ENCODE results near the gene ZNF480. TPM values are rescaled to one million over a fixed set of nuclear protein-coding genes. Genes with fewer than 3 reads are reported as not detected.
"Not testable (repeated sequence)": the region's sequence is repeated elsewhere in the genome, so short reads cannot be mapped to it uniquely, and the experiment has no call there.

The ZNF480 gene
- total RNA-seq (10 to 100 TPM in 1 of 4 donors, 1 to 10 TPM in 3; 6.2 to 10.5 (median 7.0) TPM), polyA plus RNA-seq (1 to 10 TPM; 4.6 to 7.0 (median 5.3) TPM)
- long read RNA-seq, donor 1: 0 reads
- long read RNA-seq, donor 2, full-length matches to known transcripts: 2 of 4 reads
- long read RNA-seq, donor 2, partial matches to known transcripts: 0 of 4 reads
- long read RNA-seq, donor 2, other reads (novel, unspliced or antisense): 2 of 4 reads

DNA sequence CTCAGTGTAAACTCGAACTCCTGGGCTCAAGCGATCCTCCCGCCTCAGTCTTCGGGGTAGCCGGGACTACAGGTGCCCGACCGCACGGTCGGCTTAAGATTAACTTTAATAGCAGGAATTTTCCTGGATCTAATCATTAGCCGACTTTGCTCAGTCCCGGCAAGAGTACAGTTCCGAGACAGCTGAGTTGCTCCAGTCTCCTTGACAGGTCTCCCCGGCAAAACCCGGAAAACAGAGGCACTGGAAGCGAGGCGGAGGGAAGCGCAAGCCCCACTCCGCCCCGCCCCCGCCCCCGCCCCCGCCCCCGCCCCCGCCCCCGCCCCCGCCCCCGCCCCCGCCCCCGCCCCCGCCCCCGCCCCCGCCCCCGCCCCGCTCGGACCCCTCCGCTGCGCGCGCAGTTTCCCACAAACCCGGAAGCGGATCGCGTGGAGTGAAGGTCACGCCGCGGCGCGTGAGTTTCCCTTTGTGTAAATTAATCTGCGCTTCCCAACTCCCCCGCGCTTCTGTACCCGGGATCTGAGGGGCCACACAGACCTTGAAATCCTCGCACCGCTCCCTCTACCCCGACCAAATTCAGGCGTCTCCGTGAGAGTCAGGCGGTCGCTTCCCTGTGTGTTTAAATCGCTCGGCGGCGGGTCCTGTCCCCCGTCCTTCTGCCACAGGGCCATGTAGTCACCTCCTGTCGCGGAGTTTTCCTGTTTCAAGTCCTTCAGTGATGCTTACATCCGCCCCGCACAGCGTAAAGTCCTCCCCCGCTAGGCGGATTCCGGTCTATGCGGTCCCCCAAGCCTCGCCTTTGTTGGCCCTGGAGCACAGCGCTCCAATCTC, at the start of gene ZNF480:
Gene ZNF480 (plus strand): TSS at position 397 of the 828 bp plus-strand sequence. CDS start 3,244 bp downstream, outside the sequence.
- H3K9me3 ChIP-seq: peaks cover 4% of the 10 kb centered on the region
- H3K4me3 ChIP-seq: peak within 1 kb of the TSS; percentile 68
- TF ChIP-seq, protein P1, sequence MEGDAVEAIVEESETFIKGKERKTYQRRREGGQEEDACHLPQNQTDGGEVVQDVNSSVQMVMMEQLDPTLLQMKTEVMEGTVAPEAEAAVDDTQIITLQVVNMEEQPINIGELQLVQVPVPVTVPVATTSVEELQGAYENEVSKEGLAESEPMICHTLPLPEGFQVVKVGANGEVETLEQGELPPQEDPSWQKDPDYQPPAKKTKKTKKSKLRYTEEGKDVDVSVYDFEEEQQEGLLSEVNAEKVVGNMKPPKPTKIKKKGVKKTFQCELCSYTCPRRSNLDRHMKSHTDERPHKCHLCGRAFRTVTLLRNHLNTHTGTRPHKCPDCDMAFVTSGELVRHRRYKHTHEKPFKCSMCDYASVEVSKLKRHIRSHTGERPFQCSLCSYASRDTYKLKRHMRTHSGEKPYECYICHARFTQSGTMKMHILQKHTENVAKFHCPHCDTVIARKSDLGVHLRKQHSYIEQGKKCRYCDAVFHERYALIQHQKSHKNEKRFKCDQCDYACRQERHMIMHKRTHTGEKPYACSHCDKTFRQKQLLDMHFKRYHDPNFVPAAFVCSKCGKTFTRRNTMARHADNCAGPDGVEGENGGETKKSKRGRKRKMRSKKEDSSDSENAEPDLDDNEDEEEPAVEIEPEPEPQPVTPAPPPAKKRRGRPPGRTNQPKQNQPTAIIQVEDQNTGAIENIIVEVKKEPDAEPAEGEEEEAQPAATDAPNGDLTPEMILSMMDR (IDR thresholded peaks at IDR 0.05): no peak
- peak within 1 kb of the TSS; percentile 82 for H3K27ac ChIP-seq
- no peaks in the 10 kb centered on the region for H3K27me3 ChIP-seq (ENCODE audit: insufficient read depth in 3 of 3, low read length in 2 of 3)
- ATAC-seq (peak; percentile 82 to 92 (median 86)), DNase-seq (peak; percentile 89 to 94)
- peaks cover 9 to 34% of the 10 kb centered on the region in 2 donors for H3K36me3 ChIP-seq (ENCODE audit: insufficient read depth in 1 of 2, low read depth in 1 of 2)
- intact Hi-C loops (cut with DNase I): loop anchor here in 1 of 2 donors (2.0 to 5.0 kb wide), 2 partner anchors 28 to 1170 kb away; partner anchors contain the start of genes ZNF766 and ZNF813
- 0 to 1% (median 1%) methylated on average over 46 to 68 of the region's 75 CpGs for WGBS, 3 donors
- peaks cover 8% of the 10 kb centered on the region for H3K4me1 ChIP-seq

- no peaks in the 10 kb centered on the region for H3K4me1 ChIP-seq
- H3K4me3 ChIP-seq: no peak overlapping the region
- no peaks in the 10 kb centered on the region for H3K27me3 ChIP-seq (ENCODE audit: insufficient read depth in 3 of 3, low read length in 2 of 3)
- H3K27ac ChIP-seq: no peak overlapping the region
- intact Hi-C loops (cut with DNase I): loop anchor here in 1 of 2 donors (10.0 kb wide), 1 partner anchor 497 kb away; no protein-coding TSS in a partner anchor
- peak in 3 of 4 donors; percentile 71 to 77 (median 76) for ATAC-seq
- DNase-seq: peak; percentile 43 to 79
- 3 to 7% (median 5%) methylated on average over 6 of the region's 6 CpGs for WGBS, 3 donors
- no peaks in the 10 kb centered on the region for H3K9me3 ChIP-seq
- TF ChIP-seq, protein P1 (IDR thresholded peaks at IDR 0.05): peak; percentile 45
- H3K36me3 ChIP-seq (ENCODE audit: insufficient read depth in 1 of 2, low read depth in 1 of 2): no peaks in the 10 kb centered on the region
Measured at GRCh38 chr19:52248241-52248640, 48.7 kb upstream of the ZNF480 start.

GRCh38 chr19:52258426-52258825, 38.5 kb upstream of the ZNF480 start:
- ATAC-seq (no peak), DNase-seq (no peak)
- no peaks in the 10 kb centered on the region for H3K9me3 ChIP-seq
- WGBS, 3 donors: 92 to 93% (median 92%) methylated on average over 5 of the region's 5 CpGs
- H3K4me1 ChIP-seq: no peaks in the 10 kb centered on the region
- no peaks in the 10 kb centered on the region for H3K36me3 ChIP-seq (ENCODE audit: insufficient read depth in 1 of 2, low read depth in 1 of 2)
- intact Hi-C loops (cut with DNase I): no loop called here
- no peak overlapping the region for H3K4me3 ChIP-seq
- no peaks in the 10 kb centered on the region for H3K27me3 ChIP-seq (ENCODE audit: insufficient read depth in 3 of 3, low read length in 2 of 3)
- H3K27ac ChIP-seq: no peak overlapping the region
- TF ChIP-seq, protein P1 (IDR thresholded peaks at IDR 0.05): no peak

- H3K27me3 ChIP-seq (ENCODE audit: insufficient read depth in 3 of 3, low read length in 2 of 3); H3K9me3 ChIP-seq; H3K36me3 ChIP-seq (ENCODE audit: insufficient read depth in 1 of 2, low read depth in 1 of 2); intact Hi-C loops (cut with DNase I); H3K4me1 ChIP-seq; ATAC-seq; H3K27ac ChIP-seq; H3K4me3 ChIP-seq; DNase-seq: not testable (repeated sequence)
- WGBS, 3 donors: 87 to 95% (median 92%) methylated on average over 5 to 6 of the region's 6 CpGs
Measured at GRCh38 chr19:52265556-52265955, 31.4 kb upstream of the ZNF480 start.

All from psoas muscle (tissue), 8 donors.